Measurements from ENCODE around the gene GRID1.

DNA sequence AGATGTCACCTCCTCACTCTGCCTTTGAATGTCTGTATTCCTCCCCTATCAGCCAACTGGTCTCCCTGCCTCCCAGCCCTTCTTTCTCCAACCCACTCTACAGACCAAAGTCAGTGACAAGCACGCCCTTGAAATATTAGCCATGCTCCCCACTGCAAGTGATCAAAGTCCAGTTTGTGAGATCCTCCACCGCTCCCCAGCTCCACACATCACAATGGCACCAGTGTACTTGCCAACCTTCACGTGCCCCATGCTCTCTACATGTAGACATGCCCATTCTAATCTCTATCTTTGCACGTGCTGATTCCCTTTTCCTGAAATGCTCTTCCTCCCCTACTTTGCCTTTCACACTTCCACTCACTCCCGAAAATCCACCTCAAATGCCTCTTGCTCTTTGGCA is 150.9 kb downstream of the GRID1 start:
- TF ChIP-seq, protein P1, sequence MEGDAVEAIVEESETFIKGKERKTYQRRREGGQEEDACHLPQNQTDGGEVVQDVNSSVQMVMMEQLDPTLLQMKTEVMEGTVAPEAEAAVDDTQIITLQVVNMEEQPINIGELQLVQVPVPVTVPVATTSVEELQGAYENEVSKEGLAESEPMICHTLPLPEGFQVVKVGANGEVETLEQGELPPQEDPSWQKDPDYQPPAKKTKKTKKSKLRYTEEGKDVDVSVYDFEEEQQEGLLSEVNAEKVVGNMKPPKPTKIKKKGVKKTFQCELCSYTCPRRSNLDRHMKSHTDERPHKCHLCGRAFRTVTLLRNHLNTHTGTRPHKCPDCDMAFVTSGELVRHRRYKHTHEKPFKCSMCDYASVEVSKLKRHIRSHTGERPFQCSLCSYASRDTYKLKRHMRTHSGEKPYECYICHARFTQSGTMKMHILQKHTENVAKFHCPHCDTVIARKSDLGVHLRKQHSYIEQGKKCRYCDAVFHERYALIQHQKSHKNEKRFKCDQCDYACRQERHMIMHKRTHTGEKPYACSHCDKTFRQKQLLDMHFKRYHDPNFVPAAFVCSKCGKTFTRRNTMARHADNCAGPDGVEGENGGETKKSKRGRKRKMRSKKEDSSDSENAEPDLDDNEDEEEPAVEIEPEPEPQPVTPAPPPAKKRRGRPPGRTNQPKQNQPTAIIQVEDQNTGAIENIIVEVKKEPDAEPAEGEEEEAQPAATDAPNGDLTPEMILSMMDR (IDR thresholded peaks at IDR 0.05): no peak
- no peak for TF ChIP-seq POLR2A (IDR thresholded peaks at IDR 0.05)

Data from Peyer's patch (tissue), 4 donors.